Stimulated activated naive CD8-positive, alpha-beta T cell treated with anti-CD3 and anti-CD28 coated beads, Interleukin-15, Interleukin-2, amounts not matched to agents 100 U/mL and 50 U/mL, for 24 hours (primary cell): Measurements from ENCODE around the gene STRIP1.

Source experiments
- ATAC-seq: fragments of 150-1000 bp; cut with Tn5 transposase; one replicate; pipeline ENCODE4 v1.10.0; 2021
- DNase-seq: peaks from one replicate; pipeline ENCODE4 v3.0.0; 2021

The STRIP1 gene

GRCh38 chr1:110094931-110095654, 60.7 kb downstream of the STRIP1 start:
- ATAC-seq (no peak), DNase-seq (no peak)

GRCh38 chr1:110097507-110098221, 63.2 kb downstream of the STRIP1 start:
- DNase-seq: no peak
- no peak for ATAC-seq

GRCh38 chr1:110098222-110099026, 64.0 kb downstream of the STRIP1 start:
- ATAC-seq (no peak), DNase-seq (no peak)

- no peak for ATAC-seq
- DNase-seq: no peak
Observed at GRCh38 chr1:110100335-110100734, 65.9 kb downstream of the STRIP1 start.

GRCh38 chr1:110102081-110102480, 67.7 kb downstream of the STRIP1 start:
- ATAC-seq: no peak
- no peak for DNase-seq
